ENCODE results near the gene IGFL3.

Gene IGFL3

GRCh38 chr19:46144756-46145155, 20.3 kb upstream of the IGFL3 start:
- H2AFZ ChIP-seq (ENCODE audit: low read length): no peak overlapping the region
- no peak for TF ChIP-seq EZH2 (IDR thresholded peaks at IDR 0.05; ENCODE audit: borderline replicate concordance, low read length)
- TF ChIP-seq, protein P1, sequence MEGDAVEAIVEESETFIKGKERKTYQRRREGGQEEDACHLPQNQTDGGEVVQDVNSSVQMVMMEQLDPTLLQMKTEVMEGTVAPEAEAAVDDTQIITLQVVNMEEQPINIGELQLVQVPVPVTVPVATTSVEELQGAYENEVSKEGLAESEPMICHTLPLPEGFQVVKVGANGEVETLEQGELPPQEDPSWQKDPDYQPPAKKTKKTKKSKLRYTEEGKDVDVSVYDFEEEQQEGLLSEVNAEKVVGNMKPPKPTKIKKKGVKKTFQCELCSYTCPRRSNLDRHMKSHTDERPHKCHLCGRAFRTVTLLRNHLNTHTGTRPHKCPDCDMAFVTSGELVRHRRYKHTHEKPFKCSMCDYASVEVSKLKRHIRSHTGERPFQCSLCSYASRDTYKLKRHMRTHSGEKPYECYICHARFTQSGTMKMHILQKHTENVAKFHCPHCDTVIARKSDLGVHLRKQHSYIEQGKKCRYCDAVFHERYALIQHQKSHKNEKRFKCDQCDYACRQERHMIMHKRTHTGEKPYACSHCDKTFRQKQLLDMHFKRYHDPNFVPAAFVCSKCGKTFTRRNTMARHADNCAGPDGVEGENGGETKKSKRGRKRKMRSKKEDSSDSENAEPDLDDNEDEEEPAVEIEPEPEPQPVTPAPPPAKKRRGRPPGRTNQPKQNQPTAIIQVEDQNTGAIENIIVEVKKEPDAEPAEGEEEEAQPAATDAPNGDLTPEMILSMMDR (IDR thresholded peaks at IDR 0.05; ENCODE audit: low read length): no peak
- H3K79me2 ChIP-seq (ENCODE audit: insufficient read depth, low read length): no peaks in the 10 kb centered on the region
- no peak overlapping the region for H3K4me3 ChIP-seq (ENCODE audit: low read depth, low read length, poor library complexity, severe bottlenecking)
- H4K20me1 ChIP-seq (ENCODE audit: insufficient read depth, low read length): no peaks in the 10 kb centered on the region
- no peak overlapping the region for H3K9ac ChIP-seq (ENCODE audit: low read length)
- no peaks in the 10 kb centered on the region for H3K4me1 ChIP-seq (ENCODE audit: insufficient read depth, low read length, severe bottlenecking)
- no peaks in the 10 kb centered on the region for H3K27me3 ChIP-seq (ENCODE audit: insufficient read depth, low read length)
- H3K36me3 ChIP-seq (ENCODE audit: insufficient read depth, low read length): no peaks in the 10 kb centered on the region
- H3K9me3 ChIP-seq (ENCODE audit: low read length): no peaks in the 10 kb centered on the region
- H3K4me2 ChIP-seq (ENCODE audit: low read length): no peak overlapping the region
- H3F3A ChIP-seq (ENCODE audit: insufficient read depth, low read length): no peaks in the 10 kb centered on the region
- no peaks in the 10 kb centered on the region for H3K9me2 ChIP-seq (ENCODE audit: low read depth, low read length)
- no peak overlapping the region for H3K27ac ChIP-seq (ENCODE audit: low read depth, low read length, poor library complexity, severe bottlenecking)

DNA sequence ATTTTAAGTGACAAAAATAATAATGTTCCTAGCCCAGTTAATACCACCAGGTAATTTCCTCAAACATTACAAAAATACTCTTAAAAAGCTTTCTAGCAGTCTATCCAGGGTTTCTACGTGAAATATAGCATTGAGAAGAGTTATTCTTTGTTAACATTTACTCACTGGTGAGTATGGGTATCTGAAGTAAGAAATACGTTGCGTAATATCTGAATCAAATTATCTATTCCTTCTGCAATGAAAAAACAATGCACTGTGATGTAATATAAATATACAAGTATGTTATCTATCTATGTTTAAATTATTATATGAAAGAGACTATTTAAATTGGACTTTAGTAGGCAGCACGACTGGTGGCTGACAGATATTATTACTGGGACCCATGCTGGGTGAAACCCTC, 17.8 kb upstream of the IGFL3 start:
- Histone ChIP-seq H3K4me1 (ENCODE audit: insufficient read depth, low read length, severe bottlenecking) (no peaks in the 10 kb centered on the region), H3F3A (ENCODE audit: insufficient read depth, low read length) (no peaks in the 10 kb centered on the region), H3K36me3 (ENCODE audit: insufficient read depth, low read length) (no peaks in the 10 kb centered on the region)

GRCh38 chr19:46141421-46141820, 16.9 kb upstream of the IGFL3 start:
- H3K27me3 ChIP-seq (ENCODE audit: insufficient read depth, low read length): no peaks in the 10 kb centered on the region
- H3K79me2 ChIP-seq (ENCODE audit: insufficient read depth, low read length): no peaks in the 10 kb centered on the region
- H3K36me3 ChIP-seq (ENCODE audit: insufficient read depth, low read length): no peaks in the 10 kb centered on the region
- TF ChIP-seq EZH2 (IDR thresholded peaks at IDR 0.05; ENCODE audit: borderline replicate concordance, low read length): no peak
- TF ChIP-seq, protein P1 (IDR thresholded peaks at IDR 0.05; ENCODE audit: low read length): no peak
- no peaks in the 10 kb centered on the region for H3F3A ChIP-seq (ENCODE audit: insufficient read depth, low read length)
- no peak overlapping the region for H3K4me2 ChIP-seq (ENCODE audit: low read length)
- H3K9me2 ChIP-seq (ENCODE audit: low read depth, low read length): no peaks in the 10 kb centered on the region
- no peaks in the 10 kb centered on the region for H3K4me1 ChIP-seq (ENCODE audit: insufficient read depth, low read length, severe bottlenecking)
- no peaks in the 10 kb centered on the region for H4K20me1 ChIP-seq (ENCODE audit: insufficient read depth, low read length)
- no peak overlapping the region for H3K27ac ChIP-seq (ENCODE audit: low read depth, low read length, poor library complexity, severe bottlenecking)
- H3K9me3 ChIP-seq (ENCODE audit: low read length): no peaks in the 10 kb centered on the region
- no peak overlapping the region for H3K9ac ChIP-seq (ENCODE audit: low read length)
- no peak overlapping the region for H2AFZ ChIP-seq (ENCODE audit: low read length)
- H3K4me3 ChIP-seq (ENCODE audit: low read depth, low read length, poor library complexity, severe bottlenecking): no peak overlapping the region

More for the DNA sequence above, 17.8 kb upstream of the IGFL3 start:
- H4K20me1 ChIP-seq (ENCODE audit: insufficient read depth, low read length): no peaks in the 10 kb centered on the region
- H3K4me2 ChIP-seq (ENCODE audit: low read length): no peak overlapping the region
- H3K27me3 ChIP-seq (ENCODE audit: insufficient read depth, low read length): no peaks in the 10 kb centered on the region
- no peaks in the 10 kb centered on the region for H3K9me3 ChIP-seq (ENCODE audit: low read length)
- H3K4me3 ChIP-seq (ENCODE audit: low read depth, low read length, poor library complexity, severe bottlenecking): no peak overlapping the region
- TF ChIP-seq, protein P1 (IDR thresholded peaks at IDR 0.05; ENCODE audit: low read length): no peak
- TF ChIP-seq EZH2 (IDR thresholded peaks at IDR 0.05; ENCODE audit: borderline replicate concordance, low read length): no peak
- no peaks in the 10 kb centered on the region for H3K9me2 ChIP-seq (ENCODE audit: low read depth, low read length)
- H3K27ac ChIP-seq (ENCODE audit: low read depth, low read length, poor library complexity, severe bottlenecking): no peak overlapping the region
- H3K79me2 ChIP-seq (ENCODE audit: insufficient read depth, low read length): no peaks in the 10 kb centered on the region
- no peak overlapping the region for H2AFZ ChIP-seq (ENCODE audit: low read length)
- no peak overlapping the region for H3K9ac ChIP-seq (ENCODE audit: low read length)
